ENCODE results near the gene LMX1B.

The LMX1B gene

GRCh38 chr9:126672634-126673284 lies 59.0 kb downstream of the LMX1B start:
- no peak overlapping the region for H3K4me3 ChIP-seq (ENCODE audit: low read depth, low read length)
- no peak for TF ChIP-seq CTCF (IDR thresholded peaks at IDR 0.05; ENCODE audit: borderline replicate concordance, insufficient read depth, low read depth, low read length)

GRCh38 chr9:126673689-126674364 lies 60.1 kb downstream of the LMX1B start:
- no peak for TF ChIP-seq CTCF (IDR thresholded peaks at IDR 0.05; ENCODE audit: borderline replicate concordance, insufficient read depth, low read depth, low read length)
- no peak overlapping the region for H3K4me3 ChIP-seq (ENCODE audit: low read depth, low read length)

GRCh38 chr9:126674365-126675146 lies 60.8 kb downstream of the LMX1B start:
- TF ChIP-seq CTCF (IDR thresholded peaks at IDR 0.05; ENCODE audit: borderline replicate concordance, insufficient read depth, low read depth, low read length) = no peak
- no peak overlapping the region for H3K4me3 ChIP-seq (ENCODE audit: low read depth, low read length)

- H3K4me3 ChIP-seq (ENCODE audit: low read depth, low read length) = no peak overlapping the region
- no peak for TF ChIP-seq CTCF (IDR thresholded peaks at IDR 0.05; ENCODE audit: borderline replicate concordance, insufficient read depth, low read depth, low read length)
Measured at GRCh38 chr9:126675147-126675467, 61.4 kb downstream of the LMX1B start.

GRCh38 chr9:126676102-126676684 lies 62.5 kb downstream of the LMX1B start:
- no peak overlapping the region for H3K4me3 ChIP-seq (ENCODE audit: low read depth, low read length)
- no peak for TF ChIP-seq CTCF (IDR thresholded peaks at IDR 0.05; ENCODE audit: borderline replicate concordance, insufficient read depth, low read depth, low read length)

- no peak overlapping the region for H3K4me3 ChIP-seq (ENCODE audit: low read depth, low read length)
Measured at GRCh38 chr9:126676685-126677143, 63.0 kb downstream of the LMX1B start.

More at GRCh38 chr9:126676685-126677143, 63.0 kb downstream of the LMX1B start:
- no peak for TF ChIP-seq CTCF (IDR thresholded peaks at IDR 0.05; ENCODE audit: borderline replicate concordance, insufficient read depth, low read depth, low read length)

Data from GM12875 (cell line).